Prostate gland (tissue), 2 donors: ENCODE measurements around the gene SLFN14.

Experiments
- POLR2AphosphoS5 ChIP-seq: sonication (generic); formaldehyde crosslinking; IDR thresholded peaks from one replicate; pipeline ENCODE4 v1.6.1; 2017; ENCODE audit warnings: antibody characterized with exemption
- TF ChIP-seq, protein P1 (sequence below), 4 experiments: fragments of 200-600 bp in 2 of 4; fragments of 450-650 bp in 2 of 4; sonication (generic) in 2 of 4; IDR thresholded peaks; 1 replicate in 3 of 4; 2 replicates in 1 of 4; pipeline ENCODE4 v1.5.1; 2016 to 2019; ENCODE audit warnings: antibody characterized with exemption in 4 of 4, mild to moderate bottlenecking in 2 of 4, moderate library complexity in 2 of 4

DNA sequence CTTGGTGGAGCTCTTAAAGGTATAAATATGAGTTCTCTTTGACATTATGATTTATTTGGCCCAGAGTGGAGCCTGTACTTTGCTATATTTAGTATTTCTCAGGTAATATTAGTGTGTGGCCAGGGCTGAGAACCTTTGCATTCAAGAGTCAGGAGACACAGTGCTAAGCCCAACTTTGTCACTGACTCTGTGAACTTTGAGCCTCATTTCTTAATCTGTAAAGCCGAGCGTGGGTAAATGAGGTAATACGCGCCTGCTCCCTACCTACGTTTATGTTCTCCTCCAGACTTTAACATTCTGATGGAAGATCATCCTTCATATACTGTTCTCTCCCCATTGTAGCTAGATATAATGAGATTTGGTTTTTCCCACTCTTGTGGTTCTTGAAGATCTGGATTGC is 37.0 kb upstream of the SLFN14 start:
- TF ChIP-seq, protein P1, sequence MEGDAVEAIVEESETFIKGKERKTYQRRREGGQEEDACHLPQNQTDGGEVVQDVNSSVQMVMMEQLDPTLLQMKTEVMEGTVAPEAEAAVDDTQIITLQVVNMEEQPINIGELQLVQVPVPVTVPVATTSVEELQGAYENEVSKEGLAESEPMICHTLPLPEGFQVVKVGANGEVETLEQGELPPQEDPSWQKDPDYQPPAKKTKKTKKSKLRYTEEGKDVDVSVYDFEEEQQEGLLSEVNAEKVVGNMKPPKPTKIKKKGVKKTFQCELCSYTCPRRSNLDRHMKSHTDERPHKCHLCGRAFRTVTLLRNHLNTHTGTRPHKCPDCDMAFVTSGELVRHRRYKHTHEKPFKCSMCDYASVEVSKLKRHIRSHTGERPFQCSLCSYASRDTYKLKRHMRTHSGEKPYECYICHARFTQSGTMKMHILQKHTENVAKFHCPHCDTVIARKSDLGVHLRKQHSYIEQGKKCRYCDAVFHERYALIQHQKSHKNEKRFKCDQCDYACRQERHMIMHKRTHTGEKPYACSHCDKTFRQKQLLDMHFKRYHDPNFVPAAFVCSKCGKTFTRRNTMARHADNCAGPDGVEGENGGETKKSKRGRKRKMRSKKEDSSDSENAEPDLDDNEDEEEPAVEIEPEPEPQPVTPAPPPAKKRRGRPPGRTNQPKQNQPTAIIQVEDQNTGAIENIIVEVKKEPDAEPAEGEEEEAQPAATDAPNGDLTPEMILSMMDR (IDR thresholded peaks at IDR 0.05), result no peak
- TF ChIP-seq POLR2AphosphoS5, result no peak
